ENCODE results near the gene ALMS1. TPM values are rescaled to one million over a fixed set of nuclear protein-coding genes. Genes with fewer than 3 reads are reported as not detected.

Gene ALMS1
- total RNA-seq, 4 donors from 2014 or later, result 26.4 to 54.3 (median 36.5) TPM

GRCh38 chr2:73368781-73369180 lies 16.9 kb upstream of the ALMS1 start:
- WGBS, 2 donors (ENCODE audit: low coverage in 1 of 2), result 67 to 80% methylated on average over 2 of the region's 2 CpGs
- no peak for TF ChIP-seq POLR2A (IDR thresholded peaks at IDR 0.05)
- TF ChIP-seq CTCF (IDR thresholded peaks at IDR 0.05), result no peak
- no peak for TF ChIP-seq EP300 (IDR thresholded peaks at IDR 0.05)
- no peak for TF ChIP-seq POLR2AphosphoS5 (IDR thresholded peaks at IDR 0.05)
- no peak for ATAC-seq

GRCh38 chr2:73370348-73370747 lies 15.3 kb upstream of the ALMS1 start:
- ATAC-seq, result no peak
- peaks cover 5% of the 10 kb centered on the region for H3K27me3 ChIP-seq
- H3K27ac ChIP-seq, result no peak overlapping the region
- peaks cover 0 to 5% (median 0%) of the 10 kb centered on the region in 3 donors for H3K9me3 ChIP-seq
- H3K4me3 ChIP-seq, result no peak overlapping the region
- TF ChIP-seq POLR2A (IDR thresholded peaks at IDR 0.05), result no peak
- TF ChIP-seq POLR2AphosphoS5 (IDR thresholded peaks at IDR 0.05), result no peak
- TF ChIP-seq CTCF (IDR thresholded peaks at IDR 0.05), result no peak
- no peak for TF ChIP-seq EP300 (IDR thresholded peaks at IDR 0.05)
- WGBS, 2 donors (ENCODE audit: low coverage in 1 of 2), result 67% methylated on average over 1 of the region's 3 CpGs; no CpG with 5 or more reads in 1 of the 2 donors
- no peaks in the 10 kb centered on the region for H3K36me3 ChIP-seq
- no peaks in the 10 kb centered on the region for H3K4me1 ChIP-seq

More at GRCh38 chr2:73368781-73369180, 16.9 kb upstream of the ALMS1 start:
- no peak overlapping the region for H3K27ac ChIP-seq
- no peaks in the 10 kb centered on the region for H3K27me3 ChIP-seq
- no peaks in the 10 kb centered on the region for H3K36me3 ChIP-seq
- H3K4me1 ChIP-seq, result no peaks in the 10 kb centered on the region
- H3K9me3 ChIP-seq, result peaks cover 0 to 5% (median 0%) of the 10 kb centered on the region in 3 donors
- H3K4me3 ChIP-seq, result no peak overlapping the region

- Histone ChIP-seq H3K4me3 (no peak overlapping the region), H3K9me3 (no peaks in the 10 kb centered on the region)
These were observed 12.3 kb upstream of the ALMS1 start for GRCh38 chr2:73373344-73373743.

GRCh38 chr2:73374269-73374668 lies 11.4 kb upstream of the ALMS1 start:
- Histone ChIP-seq H3K4me1 (no peaks in the 10 kb centered on the region), H3K4me3 (no peak overlapping the region), H3K9me3 (no peaks in the 10 kb centered on the region), H3K27me3 (peaks cover 34% of the 10 kb centered on the region), H3K27ac (no peak overlapping the region), H3K36me3 (no peaks in the 10 kb centered on the region)
- TF ChIP-seq CTCF (IDR thresholded peaks at IDR 0.05), result no peak
- TF ChIP-seq POLR2A (IDR thresholded peaks at IDR 0.05), result no peak
- TF ChIP-seq EP300 (IDR thresholded peaks at IDR 0.05), result no peak
- no peak for ATAC-seq
- 67 to 75% methylated on average over 1 of the region's 1 CpG for WGBS, 2 donors (ENCODE audit: low coverage in 1 of 2)

More at GRCh38 chr2:73373344-73373743, 12.3 kb upstream of the ALMS1 start:
- WGBS, 2 donors (ENCODE audit: low coverage in 1 of 2), result 20 to 52% methylated on average over 1 to 2 of the region's 2 CpGs
- TF ChIP-seq POLR2AphosphoS5 (IDR thresholded peaks at IDR 0.05) (no peak), POLR2A (IDR thresholded peaks at IDR 0.05) (no peak), CTCF (IDR thresholded peaks at IDR 0.05) (no peak), EP300 (IDR thresholded peaks at IDR 0.05) (no peak)
- Histone ChIP-seq H3K27ac (no peak overlapping the region), H3K27me3 (peaks cover 29% of the 10 kb centered on the region), H3K4me1 (no peaks in the 10 kb centered on the region), H3K36me3 (no peaks in the 10 kb centered on the region)
- no peak for ATAC-seq

- TF ChIP-seq POLR2A (IDR thresholded peaks at IDR 0.05) (no peak), POLR2AphosphoS5 (IDR thresholded peaks at IDR 0.05) (no peak), CTCF (IDR thresholded peaks at IDR 0.05) (no peak), EP300 (IDR thresholded peaks at IDR 0.05) (no peak)
- Histone ChIP-seq H3K27me3 (peaks cover 35% of the 10 kb centered on the region), H3K4me3 (no peak overlapping the region), H3K4me1 (no peaks in the 10 kb centered on the region), H3K27ac (no peak overlapping the region), H3K36me3 (no peaks in the 10 kb centered on the region), H3K9me3 (no peaks in the 10 kb centered on the region)
- no peak for ATAC-seq
- 67 to 78% methylated on average over 1 to 2 of the region's 2 CpGs for WGBS, 2 donors (ENCODE audit: low coverage in 1 of 2)
These were observed 9.0 kb upstream of the ALMS1 start for GRCh38 chr2:73376681-73377080.
